ENCODE measurements around the gene TEX9.

GRCh38 chr15:56472278-56472677 is 107.1 kb downstream of the TEX9 start:
- TF ChIP-seq, protein P1, sequence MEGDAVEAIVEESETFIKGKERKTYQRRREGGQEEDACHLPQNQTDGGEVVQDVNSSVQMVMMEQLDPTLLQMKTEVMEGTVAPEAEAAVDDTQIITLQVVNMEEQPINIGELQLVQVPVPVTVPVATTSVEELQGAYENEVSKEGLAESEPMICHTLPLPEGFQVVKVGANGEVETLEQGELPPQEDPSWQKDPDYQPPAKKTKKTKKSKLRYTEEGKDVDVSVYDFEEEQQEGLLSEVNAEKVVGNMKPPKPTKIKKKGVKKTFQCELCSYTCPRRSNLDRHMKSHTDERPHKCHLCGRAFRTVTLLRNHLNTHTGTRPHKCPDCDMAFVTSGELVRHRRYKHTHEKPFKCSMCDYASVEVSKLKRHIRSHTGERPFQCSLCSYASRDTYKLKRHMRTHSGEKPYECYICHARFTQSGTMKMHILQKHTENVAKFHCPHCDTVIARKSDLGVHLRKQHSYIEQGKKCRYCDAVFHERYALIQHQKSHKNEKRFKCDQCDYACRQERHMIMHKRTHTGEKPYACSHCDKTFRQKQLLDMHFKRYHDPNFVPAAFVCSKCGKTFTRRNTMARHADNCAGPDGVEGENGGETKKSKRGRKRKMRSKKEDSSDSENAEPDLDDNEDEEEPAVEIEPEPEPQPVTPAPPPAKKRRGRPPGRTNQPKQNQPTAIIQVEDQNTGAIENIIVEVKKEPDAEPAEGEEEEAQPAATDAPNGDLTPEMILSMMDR (IDR thresholded peaks at IDR 0.05) = no peak
- TF ChIP-seq POLR2AphosphoS5 (IDR thresholded peaks at IDR 0.05) (no peak), POLR2A (IDR thresholded peaks at IDR 0.05) (no peak), EP300 (IDR thresholded peaks at IDR 0.05) (no peak)

Measured in gastroesophageal sphincter (tissue), 3 donors.